Activated CD4-positive, alpha-beta T cell treated with anti-CD3 and anti-CD28 coated beads, Interleukin-2, Interleukin-6, amounts not matched to agents 100 ng/mL and 50 ng/mL, durations not matched to agents 16 hours and 8 hours (primary cell): ENCODE measurements around the gene ATP6V1A.

ENCODE experiments used
- DNase-seq: peaks from one replicate; pipeline ENCODE4 v3.0.0-alpha.2; 2020

The ATP6V1A gene

GRCh38 chr3:113746548-113747282, at the start of gene ATP6V1A:
ATP6V1A (plus strand) TSS chr3:113747035; CDS start chr3:113778754, 31,719 bp downstream.
- DNase-seq, result peak; percentile 88

- DNase-seq, result no peak
Measured at GRCh38 chr3:113697500-113698090, 49.2 kb upstream of the ATP6V1A start.

- DNase-seq, result no peak
Measured at GRCh38 chr3:113698213-113698742, 48.6 kb upstream of the ATP6V1A start.

GRCh38 chr3:113698956-113699355, 47.9 kb upstream of the ATP6V1A start:
- peak; percentile 18 for DNase-seq

GRCh38 chr3:113707835-113708234, 39.0 kb upstream of the ATP6V1A start:
- DNase-seq, result no peak

- no peak for DNase-seq
Measured at GRCh38 chr3:113712129-113712528, 34.7 kb upstream of the ATP6V1A start.

GRCh38 chr3:113714702-113715101, 32.1 kb upstream of the ATP6V1A start:
- DNase-seq, result no peak

- DNase-seq, result no peak
Measured at GRCh38 chr3:113717308-113717707, 29.5 kb upstream of the ATP6V1A start.

- DNase-seq, result no peak
Measured at GRCh38 chr3:113717818-113718217, 29.0 kb upstream of the ATP6V1A start.

- no peak for DNase-seq
Measured at GRCh38 chr3:113719294-113719693, 27.5 kb upstream of the ATP6V1A start.

GRCh38 chr3:113719758-113720157, 27.1 kb upstream of the ATP6V1A start:
- no peak for DNase-seq

GRCh38 chr3:113721636-113722035, 25.2 kb upstream of the ATP6V1A start:
- no peak for DNase-seq

- no peak for DNase-seq
Measured at GRCh38 chr3:113728661-113729060, 18.2 kb upstream of the ATP6V1A start.

GRCh38 chr3:113730550-113730949, 16.3 kb upstream of the ATP6V1A start:
- no peak for DNase-seq

- DNase-seq, result no peak
Measured at GRCh38 chr3:113731694-113732093, 15.1 kb upstream of the ATP6V1A start.

GRCh38 chr3:113736548-113737089, 10.2 kb upstream of the ATP6V1A start:
- DNase-seq, result peak; percentile 68

GRCh38 chr3:113741086-113741485, 5.7 kb upstream of the ATP6V1A start:
- no peak for DNase-seq

GRCh38 chr3:113741620-113742019, 5.2 kb upstream of the ATP6V1A start:
- peak; percentile 16 for DNase-seq

- no peak for DNase-seq
Measured at GRCh38 chr3:113743006-113743630, 3.7 kb upstream of the ATP6V1A start.

GRCh38 chr3:113744941-113745755, 1.7 kb upstream of the ATP6V1A start:
- DNase-seq, result peak; percentile 88

- peak; percentile 97 for DNase-seq
Measured at GRCh38 chr3:113745756-113746547, 883 bp upstream of the ATP6V1A start, which contains the start of gene NAA50. NAA50 (minus strand) TSS chr3:113746249; CDS start chr3:113745949, 300 bp downstream.
